Breast epithelium (tissue), 4 donors: ENCODE measurements around the gene STXBP2. TPM values are rescaled to one million over a fixed set of nuclear protein-coding genes. Genes with fewer than 3 reads are reported as not detected.

Experiments used
- DNase-seq, 2 donors: peaks; one replicate each; pipeline ENCODE4 v3.0.0-alpha.2; 2019; ENCODE audit warnings: low spot score in 2 of 2
- H3K27ac ChIP-seq, 2 donors: fragments of 200-600 bp; sonication (generic) in 1 of 2; one replicate each; pipeline ENCODE4 v1.5.1; 2016 to 2019; ENCODE audit warnings: mild to moderate bottlenecking in 1 of 2
- H3K27me3 ChIP-seq, 2 donors: fragments of 200-600 bp; sonication (generic) in 1 of 2; one replicate each; pipeline versions ENCODE4 v1.5.1 to v1.6.0; 2017 to 2019; ENCODE audit warnings: control low read depth in 1 of 2, mild to moderate bottlenecking in 1 of 2
- H3K36me3 ChIP-seq: fragments of 200-600 bp; one replicate; pipeline ENCODE4 v1.5.1; 2019
- H3K4me1 ChIP-seq, 2 donors: fragments of 200-600 bp; sonication (generic); one replicate each; pipeline ENCODE4 v1.5.1; 2016 to 2019; ENCODE audit warnings: control low read depth in 1 of 2
- H3K4me3 ChIP-seq, 3 donors: fragments of 200-600 bp; sonication (generic); 1 replicate in 2 of 3; 2 replicates in 1 of 3; pipeline ENCODE4 v1.5.1; 2016 to 2019; ENCODE audit warnings: mild to moderate bottlenecking in 3 of 3, moderate library complexity in 2 of 3
- H3K9me3 ChIP-seq, 2 donors: fragments of 200-600 bp; sonication (generic) in 1 of 2; one replicate each; pipeline ENCODE4 v1.5.1; 2016 to 2019; ENCODE audit warnings: control low read depth in 1 of 2
- CTCF ChIP-seq, 3 donors: fragments of 450-650 bp; IDR thresholded peaks; one replicate each; pipeline ENCODE4 v1.5.1; 2016 to 2017; ENCODE audit warnings: antibody characterized with exemption in 3 of 3, mild to moderate bottlenecking in 3 of 3, moderate library complexity in 3 of 3
- POLR2A ChIP-seq: fragments of 450-650 bp; IDR thresholded peaks from one replicate; pipeline ENCODE4 v1.6.1; 2016; ENCODE audit warnings: antibody characterized with exemption, mild to moderate bottlenecking, moderate library complexity
- POLR2AphosphoS5 ChIP-seq, 3 donors: sonication (generic); formaldehyde crosslinking; IDR thresholded peaks; one replicate each; pipeline ENCODE4 v1.6.1; 2017; ENCODE audit warnings: antibody characterized with exemption in 3 of 3
- intact Hi-C: fragments of 100-400 bp; cut with DNase I; formaldehyde crosslinking; loops from one replicate; pipeline ENCODE4 v1.15.1; 2023; ENCODE audit warnings: low total_unique reads
- total RNA-seq, 3 donors: library from RNA; depleted of rRNA; stranded (reverse); fragments of >200 nt; gene quantifications; one replicate each; pipeline ENCODE4 v1.1.0, GENCODE V29; 2016

STXBP2 gene
- total RNA-seq, 3 donors from 2014 or later = 15.4 to 55.3 (median 37.0) TPM

GRCh38 chr19:7607874-7608560 is 28.9 kb upstream of the STXBP2 start:
- DNase-seq = no peak
- Histone ChIP-seq H3K36me3 (no peaks in the 10 kb centered on the region), H3K27me3 (no peaks in the 10 kb centered on the region), H3K4me3 (no peak overlapping the region), H3K27ac (no peak overlapping the region), H3K4me1 (no peaks in the 10 kb centered on the region), H3K9me3 (no peaks in the 10 kb centered on the region)
- intact Hi-C loops = no loop called here
- TF ChIP-seq POLR2A (no peak), POLR2AphosphoS5 (IDR thresholded peaks at IDR 0.05) (no peak), CTCF (IDR thresholded peaks at IDR 0.05) (no peak)

- H3K9me3 ChIP-seq = no peaks in the 10 kb centered on the region
- H3K27ac ChIP-seq = no peak overlapping the region
- no peak for DNase-seq
- H3K27me3 ChIP-seq = no peaks in the 10 kb centered on the region
- no peaks in the 10 kb centered on the region for H3K4me1 ChIP-seq
- H3K4me3 ChIP-seq = no peak overlapping the region
- H3K36me3 ChIP-seq = no peaks in the 10 kb centered on the region
- intact Hi-C loops = loop anchor here (2.0 kb wide), 1 partner anchor 60 kb away; no protein-coding TSS in a partner anchor
- TF ChIP-seq POLR2A (no peak), POLR2AphosphoS5 (IDR thresholded peaks at IDR 0.05) (no peak), CTCF (IDR thresholded peaks at IDR 0.05) (no peak)
These were observed 26.2 kb upstream of the STXBP2 start for GRCh38 chr19:7610491-7611240.

GRCh38 chr19:7611541-7612279 is 25.2 kb upstream of the STXBP2 start:
- no peak overlapping the region for H3K4me3 ChIP-seq
- no peaks in the 10 kb centered on the region for H3K27me3 ChIP-seq
- no peak for TF ChIP-seq POLR2AphosphoS5 (IDR thresholded peaks at IDR 0.05)
- no peak for TF ChIP-seq POLR2A
- no peak for TF ChIP-seq CTCF (IDR thresholded peaks at IDR 0.05)
- no peaks in the 10 kb centered on the region for H3K36me3 ChIP-seq
- no peaks in the 10 kb centered on the region for H3K4me1 ChIP-seq
- intact Hi-C loops = loop anchor here (2.0 kb wide), 1 partner anchor 61 kb away; no protein-coding TSS in a partner anchor
- no peak for DNase-seq
- H3K9me3 ChIP-seq = no peaks in the 10 kb centered on the region
- no peak overlapping the region for H3K27ac ChIP-seq

- no peak for TF ChIP-seq CTCF (IDR thresholded peaks at IDR 0.05)
- no peak for TF ChIP-seq POLR2AphosphoS5 (IDR thresholded peaks at IDR 0.05)
- no peak for TF ChIP-seq POLR2A
- no peak for DNase-seq
- no peaks in the 10 kb centered on the region for H3K4me1 ChIP-seq
- no peaks in the 10 kb centered on the region for H3K9me3 ChIP-seq
- intact Hi-C loops = no loop called here
- no peaks in the 10 kb centered on the region for H3K27me3 ChIP-seq
- H3K4me3 ChIP-seq = no peak overlapping the region
- no peak overlapping the region for H3K27ac ChIP-seq
- H3K36me3 ChIP-seq = no peaks in the 10 kb centered on the region
These were observed 24.3 kb upstream of the STXBP2 start for GRCh38 chr19:7612282-7613274.
